ENCODE results near the gene ABCC6.

The ABCC6 gene

GRCh38 chr16:16176328-16176727, 47.0 kb downstream of the ABCC6 start:
- DNase-seq (ENCODE audit: low read depth) = no peak

DNA sequence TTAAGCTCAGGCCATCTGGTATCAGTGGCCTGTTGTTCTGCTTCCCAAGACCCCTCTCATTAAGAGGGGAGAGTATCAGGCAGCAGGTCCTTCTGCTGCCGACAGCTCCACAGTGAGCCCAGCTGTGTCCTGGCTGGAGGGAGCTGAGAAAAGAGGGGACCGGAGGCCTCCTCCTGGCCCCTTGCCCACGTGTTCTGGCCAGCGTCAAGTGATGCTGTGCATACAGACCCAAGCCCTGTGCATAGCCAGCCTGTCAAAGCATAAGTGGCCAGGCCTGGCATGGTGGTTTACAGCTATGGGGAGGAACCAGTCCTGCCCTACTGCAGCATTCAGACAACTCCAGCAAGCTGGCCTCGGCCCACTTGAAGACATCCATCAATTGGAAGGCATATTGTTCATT, 48.0 kb downstream of the ABCC6 start:
- H3K4me3 ChIP-seq (ENCODE audit: low read depth, low read length) = no peak overlapping the region
- no peak for TF ChIP-seq POLR2A (IDR thresholded peaks at IDR 0.05; ENCODE audit: extremely low read depth, insufficient read length)
- TF ChIP-seq MAX (IDR thresholded peaks at IDR 0.05; ENCODE audit: low read depth, low read length) = no peak
- no peak for DNase-seq (ENCODE audit: low read depth)

More at GRCh38 chr16:16176328-16176727, 47.0 kb downstream of the ABCC6 start:
- H3K4me3 ChIP-seq (ENCODE audit: low read depth, low read length) = no peak overlapping the region
- no peak for TF ChIP-seq MAX (IDR thresholded peaks at IDR 0.05; ENCODE audit: low read depth, low read length)
- TF ChIP-seq MYC (IDR thresholded peaks at IDR 0.05; ENCODE audit: low read depth, low read length) = no peak
- TF ChIP-seq CTCF (IDR thresholded peaks at IDR 0.05; ENCODE audit: low read depth, low read length) = no peak
- no peak for TF ChIP-seq POLR2A (IDR thresholded peaks at IDR 0.05; ENCODE audit: extremely low read depth, insufficient read length)

DNA sequence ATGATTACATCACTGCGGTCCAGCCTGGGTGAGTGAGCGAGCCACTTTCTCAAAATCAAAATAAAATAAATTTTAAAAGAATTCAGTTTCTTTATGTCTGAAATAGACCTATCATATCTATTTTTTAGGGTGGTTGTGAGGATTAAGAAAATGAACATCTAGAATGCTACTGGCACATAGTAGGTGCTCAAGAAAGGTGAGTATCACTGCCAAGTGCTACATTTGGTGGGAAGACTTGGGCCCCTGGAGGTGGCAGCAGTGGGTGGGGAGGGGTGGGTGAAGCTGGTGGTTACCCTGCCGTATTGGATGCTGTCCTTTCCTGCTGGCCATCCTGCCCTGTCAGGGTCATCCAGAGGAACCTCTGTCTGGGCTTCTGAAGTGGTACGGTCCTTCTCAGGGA, 50.3 kb downstream of the ABCC6 start:
- H3K4me3 ChIP-seq (ENCODE audit: low read depth, low read length) = no peak overlapping the region
- no peak for TF ChIP-seq POLR2A (IDR thresholded peaks at IDR 0.05; ENCODE audit: extremely low read depth, insufficient read length)
- TF ChIP-seq CTCF (IDR thresholded peaks at IDR 0.05; ENCODE audit: low read depth, low read length) = no peak
- no peak for TF ChIP-seq MYC (IDR thresholded peaks at IDR 0.05; ENCODE audit: low read depth, low read length)
- no peak for TF ChIP-seq MAX (IDR thresholded peaks at IDR 0.05; ENCODE audit: low read depth, low read length)
- DNase-seq (ENCODE audit: low read depth) = no peak

- TF ChIP-seq CTCF (IDR thresholded peaks at IDR 0.05; ENCODE audit: low read depth, low read length) (no peak), MAX (IDR thresholded peaks at IDR 0.05; ENCODE audit: low read depth, low read length) (no peak), MYC (IDR thresholded peaks at IDR 0.05; ENCODE audit: low read depth, low read length) (no peak), POLR2A (IDR thresholded peaks at IDR 0.05; ENCODE audit: extremely low read depth, insufficient read length) (no peak)
- no peak overlapping the region for H3K4me3 ChIP-seq (ENCODE audit: low read depth, low read length)
- DNase-seq (ENCODE audit: low read depth) = no peak
Observed at GRCh38 chr16:16171332-16171919, 51.9 kb downstream of the ABCC6 start.

GRCh38 chr16:16169615-16170014, 53.7 kb downstream of the ABCC6 start:
- no peak overlapping the region for H3K4me3 ChIP-seq (ENCODE audit: low read depth, low read length)
- no peak for DNase-seq (ENCODE audit: low read depth)
- TF ChIP-seq POLR2A (IDR thresholded peaks at IDR 0.05; ENCODE audit: extremely low read depth, insufficient read length) (no peak), CTCF (IDR thresholded peaks at IDR 0.05; ENCODE audit: low read depth, low read length) (no peak)

DNA sequence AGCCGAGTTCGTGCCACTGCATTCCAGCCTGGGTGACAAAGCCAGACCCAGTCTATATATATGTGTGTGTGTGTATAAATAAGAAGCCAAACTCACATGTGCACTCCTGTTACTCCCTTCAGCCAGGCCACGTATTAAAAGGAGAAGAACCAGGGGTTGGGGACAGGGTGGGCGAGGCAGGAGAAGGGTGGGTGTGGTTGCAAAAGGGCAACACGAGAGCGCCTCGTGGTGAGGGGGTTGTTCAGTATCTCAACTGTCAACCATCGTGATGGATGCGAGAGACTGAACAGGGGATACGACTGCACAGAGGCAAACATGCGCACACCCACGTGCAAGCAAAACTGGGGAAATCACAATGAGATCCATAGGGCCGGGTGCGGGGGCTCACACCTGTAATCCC, 54.9 kb downstream of the ABCC6 start:
- no peak for TF ChIP-seq CTCF (IDR thresholded peaks at IDR 0.05; ENCODE audit: low read depth, low read length)
- no peak for DNase-seq (ENCODE audit: low read depth)
- no peak overlapping the region for H3K4me3 ChIP-seq (ENCODE audit: low read depth, low read length)

All from NB4 (cell line).